Activated CD4-positive, alpha-beta T cell treated with anti-CD3 and anti-CD28 coated beads, Interleukin-2, amount 10 ng/mL, durations not matched to agents 24 days and 14 days (primary cell): ENCODE results near the gene CTSS. TPM values are rescaled to one million over a fixed set of nuclear protein-coding genes. Genes with fewer than 3 reads are reported as not detected.
"Not testable (repeated sequence)": the region's sequence is repeated elsewhere in the genome, so short reads cannot be mapped to it uniquely, and the experiment has no call there.

ENCODE experiments used
- DNase-seq: peaks from one replicate; pipeline ENCODE4 v3.0.0; 2022
- H3K27ac Mint-ChIP-seq: one replicate; pipeline ENCODE4 v1.8.0; 2022; ENCODE audit warnings: mild to moderate bottlenecking, mixed read lengths
- H3K27me3 Mint-ChIP-seq: one replicate; pipeline ENCODE4 v1.8.0; 2022; ENCODE audit warnings: mixed read lengths
- H3K36me3 Mint-ChIP-seq: one replicate; pipeline ENCODE4 v1.8.0; 2022; ENCODE audit warnings: low read depth, mild to moderate bottlenecking, mixed read lengths
- H3K4me1 Mint-ChIP-seq: one replicate; pipeline ENCODE4 v1.8.0; 2021; ENCODE audit warnings: mixed read lengths
- H3K4me3 Mint-ChIP-seq: one replicate; pipeline ENCODE4 v1.8.0; 2022; ENCODE audit warnings: mild to moderate bottlenecking, moderate library complexity, mixed read lengths
- H3K9me3 Mint-ChIP-seq: one replicate; pipeline ENCODE4 v1.8.0; 2021; ENCODE audit warnings: mixed read lengths
- intact Hi-C: fragments of 100-400 bp; cut with micrococcal nuclease; formaldehyde crosslinking; loops from one replicate; pipeline ENCODE4 v1.15.1; 2023
- total RNA-seq: library from RNA; stranded (reverse); gene quantifications from 2 replicates; pipeline ENCODE4 v1.2.3, GENCODE V29; 2022

CTSS gene
- total RNA-seq, 1 donor from 2014 or later = 26.9 TPM

DNA sequence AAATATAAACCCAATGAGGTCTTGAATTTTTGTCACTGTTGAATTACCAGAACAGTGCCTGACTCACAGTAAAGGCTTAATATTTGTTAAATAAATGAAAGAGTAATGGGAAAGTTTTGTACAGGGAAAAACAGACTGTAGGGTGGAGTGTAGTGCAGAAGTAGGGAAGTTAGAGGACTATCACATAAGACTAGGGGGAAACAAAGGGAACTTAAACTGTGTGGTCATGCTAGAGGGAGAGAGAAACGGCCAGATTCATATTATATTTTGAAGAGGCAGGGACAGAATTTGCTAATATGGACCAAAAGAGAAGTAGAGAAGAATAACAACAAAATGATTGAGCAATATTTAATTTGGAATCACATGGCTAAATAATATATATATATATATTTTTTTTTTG, 27.6 kb upstream of the CTSS start:
- no peak overlapping the region for H3K27ac Mint-ChIP-seq
- H3K4me3 Mint-ChIP-seq = no peak overlapping the region
- intact Hi-C loops = no loop called here
- H3K9me3 Mint-ChIP-seq = no peaks in the 10 kb centered on the region
- H3K27me3 Mint-ChIP-seq = peaks cover 2% of the 10 kb centered on the region
- DNase-seq = no peak
- peaks cover 11% of the 10 kb centered on the region for H3K36me3 Mint-ChIP-seq
- H3K4me1 Mint-ChIP-seq = no peaks in the 10 kb centered on the region

DNA sequence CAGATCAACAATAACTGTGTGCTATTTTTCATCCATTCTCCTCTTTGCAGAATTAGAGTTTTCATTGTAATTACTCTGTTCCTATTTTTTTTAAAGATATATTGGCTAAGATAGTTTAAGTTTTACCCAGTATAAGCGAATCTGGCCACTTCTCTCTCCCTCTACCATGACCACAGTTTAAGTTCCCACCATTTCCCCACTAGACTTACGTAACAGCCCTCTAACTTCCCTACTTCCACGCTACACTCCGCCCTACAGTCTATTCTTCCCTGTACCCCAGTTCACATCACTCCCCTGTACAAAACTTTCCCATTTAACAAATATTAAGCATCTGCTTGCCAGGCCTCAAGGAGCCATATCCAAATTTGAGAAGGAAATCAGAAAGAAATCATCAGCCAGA, 26.0 kb upstream of the CTSS start:
- Mint-ChIP-seq H3K9me3 (no peaks in the 10 kb centered on the region), H3K27ac (no peak overlapping the region), H3K36me3 (peaks cover 5% of the 10 kb centered on the region), H3K27me3 (peaks cover 2% of the 10 kb centered on the region), H3K4me3 (no peak overlapping the region), H3K4me1 (peaks cover 2% of the 10 kb centered on the region)
- no peak for DNase-seq
- intact Hi-C loops = no loop called here

DNA sequence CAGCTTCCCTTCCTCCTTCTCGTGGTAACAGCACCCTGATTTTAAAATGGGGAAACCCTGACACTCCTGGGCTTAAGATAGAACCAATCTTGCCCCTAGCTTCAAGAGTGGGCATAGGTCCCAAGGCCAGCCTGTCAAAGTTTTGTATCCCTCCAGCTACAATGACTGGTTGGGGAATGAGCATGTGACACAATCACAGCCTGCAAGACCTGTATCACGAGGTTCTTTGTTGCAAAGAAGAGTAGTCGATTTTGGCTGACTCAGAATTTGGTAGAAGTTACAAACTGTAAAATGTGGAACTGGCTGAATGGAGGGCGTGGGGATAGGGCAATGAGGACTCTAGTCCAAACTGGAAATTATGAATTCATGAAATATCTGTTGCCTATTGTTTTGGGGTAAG, 23.8 kb upstream of the CTSS start:
- Mint-ChIP-seq H3K4me1 (peaks cover 2% of the 10 kb centered on the region), H3K9me3 (no peaks in the 10 kb centered on the region), H3K4me3 (no peak overlapping the region), H3K27me3 (peaks cover 4% of the 10 kb centered on the region), H3K36me3 (no peaks in the 10 kb centered on the region), H3K27ac (no peak overlapping the region)
- intact Hi-C loops = no loop called here
- DNase-seq = no peak

- Mint-ChIP-seq H3K4me1 (peaks cover 2% of the 10 kb centered on the region), H3K27ac (no peak overlapping the region), H3K9me3 (no peaks in the 10 kb centered on the region), H3K27me3 (peaks cover 4% of the 10 kb centered on the region), H3K36me3 (no peaks in the 10 kb centered on the region), H3K4me3 (no peak overlapping the region)
- intact Hi-C loops = no loop called here
- DNase-seq = no peak
Measured at GRCh38 chr1:150788946-150789345, 23.4 kb upstream of the CTSS start.

DNA sequence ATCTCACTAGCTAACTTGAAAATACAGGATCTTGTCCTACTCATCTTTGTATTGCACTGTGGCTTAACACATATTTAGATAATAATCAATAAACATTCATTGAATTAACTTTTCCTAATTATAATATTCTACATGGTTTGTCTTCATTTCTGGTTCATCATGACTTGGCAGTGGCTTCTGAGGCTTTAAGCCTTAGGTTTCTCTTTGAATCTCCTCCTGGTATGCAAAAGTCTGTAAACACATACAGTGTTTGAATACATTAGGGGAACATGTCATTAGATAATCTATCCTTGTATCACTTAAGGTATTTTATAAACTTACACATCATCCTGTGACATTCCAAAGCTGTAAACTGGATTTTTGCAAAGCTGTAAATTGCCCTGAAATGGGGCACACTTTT, 21.9 kb upstream of the CTSS start:
- H3K4me1 Mint-ChIP-seq = peaks cover 2% of the 10 kb centered on the region
- no peak overlapping the region for H3K4me3 Mint-ChIP-seq
- intact Hi-C loops = no loop called here
- no peak overlapping the region for H3K27ac Mint-ChIP-seq
- DNase-seq = no peak
- peaks cover 4% of the 10 kb centered on the region for H3K27me3 Mint-ChIP-seq
- H3K9me3 Mint-ChIP-seq = no peaks in the 10 kb centered on the region
- no peaks in the 10 kb centered on the region for H3K36me3 Mint-ChIP-seq

DNA sequence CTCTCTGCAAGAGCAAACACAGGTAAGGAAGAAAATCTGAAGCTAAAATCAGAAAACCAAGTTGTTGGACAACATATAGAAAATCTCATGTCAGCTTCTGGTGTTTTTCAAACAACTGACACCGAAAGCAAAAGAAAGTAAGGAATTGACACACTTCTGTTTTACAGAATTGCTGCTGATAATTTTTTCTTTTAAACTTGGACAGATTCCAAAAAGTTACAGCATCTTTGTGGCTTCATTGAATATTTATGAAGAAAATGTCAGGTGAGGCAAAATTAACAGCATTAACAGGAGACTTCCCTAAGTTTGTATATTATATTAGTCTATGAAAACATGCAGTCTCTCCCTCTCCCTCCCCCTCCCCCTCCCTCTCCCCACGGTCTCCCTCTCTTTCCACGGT, 14.9 kb upstream of the CTSS start:
- intact Hi-C loops = no loop called here
- H3K27me3 Mint-ChIP-seq = no peaks in the 10 kb centered on the region
- no peaks in the 10 kb centered on the region for H3K9me3 Mint-ChIP-seq
- H3K4me3 Mint-ChIP-seq = no peak overlapping the region
- peaks cover 10% of the 10 kb centered on the region for H3K4me1 Mint-ChIP-seq
- no peak for DNase-seq
- no peaks in the 10 kb centered on the region for H3K36me3 Mint-ChIP-seq
- no peak overlapping the region for H3K27ac Mint-ChIP-seq

GRCh38 chr1:150778409-150778808, 12.8 kb upstream of the CTSS start:
- H3K36me3 Mint-ChIP-seq = no peaks in the 10 kb centered on the region
- peaks cover 10% of the 10 kb centered on the region for H3K4me1 Mint-ChIP-seq
- DNase-seq = no peak
- no peaks in the 10 kb centered on the region for H3K27me3 Mint-ChIP-seq
- no peak overlapping the region for H3K27ac Mint-ChIP-seq
- H3K9me3 Mint-ChIP-seq = no peaks in the 10 kb centered on the region
- no peak overlapping the region for H3K4me3 Mint-ChIP-seq
- intact Hi-C loops = no loop called here

DNA sequence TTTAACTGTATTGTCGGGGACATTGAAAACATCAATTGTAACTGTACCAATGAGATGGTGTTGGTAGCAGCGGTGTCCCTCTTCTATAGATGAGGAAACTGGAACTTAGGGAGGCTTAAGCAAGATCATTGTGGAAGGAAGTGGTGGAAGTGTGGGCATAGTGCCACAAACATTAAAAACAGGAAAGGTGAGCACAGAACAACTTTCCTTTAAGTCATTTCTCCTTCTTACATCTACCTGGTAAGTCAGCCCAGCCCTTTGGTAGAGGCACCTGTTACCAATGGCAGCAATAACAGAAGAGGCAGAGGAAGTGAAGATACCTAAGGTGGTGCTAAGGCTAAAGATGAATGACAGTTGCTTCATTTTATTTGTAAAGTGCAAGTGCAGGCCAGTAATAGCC, 12.0 kb upstream of the CTSS start:
- Mint-ChIP-seq H3K27me3 (no peaks in the 10 kb centered on the region), H3K9me3 (no peaks in the 10 kb centered on the region), H3K36me3 (no peaks in the 10 kb centered on the region), H3K4me3 (no peak overlapping the region), H3K27ac (no peak overlapping the region), H3K4me1 (peaks cover 10% of the 10 kb centered on the region)
- intact Hi-C loops = no loop called here
- no peak for DNase-seq

DNA sequence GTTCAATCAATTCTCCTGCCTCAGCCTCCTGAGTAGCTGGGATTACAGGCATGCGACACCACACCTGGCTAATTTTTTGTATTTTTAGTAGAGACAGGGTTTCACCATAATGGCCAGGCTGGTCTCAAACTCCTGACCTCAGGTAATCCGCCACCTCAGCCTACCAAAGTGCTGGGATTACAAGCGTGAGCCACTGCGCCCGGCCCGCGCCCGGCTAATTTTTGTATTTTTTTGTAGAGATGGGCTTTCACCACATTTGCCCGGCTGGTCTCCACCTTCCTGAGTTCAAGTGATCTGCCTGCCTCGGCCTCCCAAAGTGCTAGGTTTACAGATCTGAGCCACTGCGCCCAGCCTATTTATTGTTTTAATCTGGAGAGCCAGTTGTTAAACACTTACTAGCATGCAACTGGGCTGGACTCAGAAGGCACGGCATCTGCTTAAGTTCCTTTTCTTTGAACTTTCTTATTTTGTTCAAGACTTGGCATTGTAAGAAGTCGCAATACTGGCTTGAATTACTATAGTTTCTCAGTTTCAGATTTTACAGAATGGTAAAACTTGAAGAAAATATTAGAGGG, 10.4 kb upstream of the CTSS start:
- H3K27ac Mint-ChIP-seq, H3K4me3 Mint-ChIP-seq, H3K9me3 Mint-ChIP-seq, DNase-seq, H3K36me3 Mint-ChIP-seq, H3K27me3 Mint-ChIP-seq, intact Hi-C loops: not testable (repeated sequence)
- H3K4me1 Mint-ChIP-seq = peaks cover 18% of the 10 kb centered on the region

GRCh38 chr1:150775276-150775675, 9.7 kb upstream of the CTSS start:
- intact Hi-C loops = no loop called here
- no peak overlapping the region for H3K4me3 Mint-ChIP-seq
- H3K9me3 Mint-ChIP-seq = no peaks in the 10 kb centered on the region
- no peak overlapping the region for H3K27ac Mint-ChIP-seq
- no peak for DNase-seq
- no peaks in the 10 kb centered on the region for H3K36me3 Mint-ChIP-seq
- no peaks in the 10 kb centered on the region for H3K27me3 Mint-ChIP-seq
- H3K4me1 Mint-ChIP-seq = peaks cover 25% of the 10 kb centered on the region

DNA sequence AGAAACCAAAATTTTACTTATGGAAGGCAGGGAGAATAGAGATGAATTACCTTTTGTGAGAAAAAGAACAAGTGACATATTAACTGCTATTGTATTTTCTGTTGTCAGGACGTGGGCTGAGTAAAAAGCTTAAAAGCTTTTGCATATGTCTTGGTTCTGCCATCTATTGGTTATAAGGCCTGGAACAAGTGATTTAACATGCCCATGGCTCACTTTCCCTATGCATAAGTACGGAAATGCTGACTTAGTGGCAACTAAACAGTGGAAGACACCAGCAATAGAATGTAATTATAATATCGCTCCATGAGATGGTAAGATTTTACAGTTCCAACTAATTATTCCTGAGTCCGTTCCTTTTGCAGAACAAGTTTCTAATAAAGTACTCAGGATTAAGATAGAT, 6.7 kb upstream of the CTSS start:
- peaks cover 17% of the 10 kb centered on the region for H3K4me1 Mint-ChIP-seq
- intact Hi-C loops = no loop called here
- H3K27me3 Mint-ChIP-seq = no peaks in the 10 kb centered on the region

GRCh38 chr1:150767704-150768103, 2.1 kb upstream of the CTSS start:
- H3K4me3 Mint-ChIP-seq, H3K27me3 Mint-ChIP-seq, DNase-seq, H3K9me3 Mint-ChIP-seq, H3K27ac Mint-ChIP-seq: not testable (repeated sequence)
- intact Hi-C loops = loop anchor here (5.0 to 10.0 kb wide), 3 partner anchors 140 to 207 kb away; partner anchors contain the start of genes CERS2 and ENSA
- Mint-ChIP-seq H3K4me1 (peaks cover 36% of the 10 kb centered on the region), H3K36me3 (peaks cover 11% of the 10 kb centered on the region)

More for the DNA sequence above, 6.7 kb upstream of the CTSS start:
- Mint-ChIP-seq H3K27ac (no peak overlapping the region), H3K36me3 (no peaks in the 10 kb centered on the region), H3K9me3 (no peaks in the 10 kb centered on the region), H3K4me3 (no peak overlapping the region)
- no peak for DNase-seq

- Mint-ChIP-seq H3K4me1 (peaks cover 33% of the 10 kb centered on the region), H3K36me3 (peaks cover 23% of the 10 kb centered on the region), H3K4me3 (peak overlapping the region; percentile 83), H3K27ac (peak overlapping the region; percentile 91)
- not testable (repeated sequence) for DNase-seq, H3K9me3 Mint-ChIP-seq, H3K27me3 Mint-ChIP-seq
- intact Hi-C loops = loop anchor here (1.0 to 10.0 kb wide), 5 partner anchors 69 to 209 kb away; partner anchors contain the start of genes CERS2, ENSA and GOLPH3L
Measured at GRCh38 chr1:150765977-150766301, 361 bp upstream of the CTSS start.

GRCh38 chr1:150764617-150765101, 919 bp downstream of the CTSS start:
- peaks cover 32% of the 10 kb centered on the region for H3K4me1 Mint-ChIP-seq

GRCh38 chr1:150763018-150763417, 2.6 kb downstream of the CTSS start:
- intact Hi-C loops = loop anchor here (10.0 kb wide), 1 partner anchor 212 kb away; the partner anchor contains the start of gene CERS2
- peak overlapping the region; percentile 24 for H3K4me3 Mint-ChIP-seq
- H3K9me3 Mint-ChIP-seq = peaks cover 5% of the 10 kb centered on the region
- peaks cover 35% of the 10 kb centered on the region for H3K4me1 Mint-ChIP-seq
- peaks cover 38% of the 10 kb centered on the region for H3K36me3 Mint-ChIP-seq
- no peaks in the 10 kb centered on the region for H3K27me3 Mint-ChIP-seq
- no peak for DNase-seq
- H3K27ac Mint-ChIP-seq = no peak overlapping the region

More at GRCh38 chr1:150764617-150765101, 919 bp downstream of the CTSS start:
- Mint-ChIP-seq H3K9me3 (peaks cover 5% of the 10 kb centered on the region), H3K36me3 (peaks cover 32% of the 10 kb centered on the region), H3K27ac (peak overlapping the region; percentile 91), H3K4me3 (peak overlapping the region; percentile 83), H3K27me3 (no peaks in the 10 kb centered on the region)
- intact Hi-C loops = loop anchor here (1.0 to 10.0 kb wide), 6 partner anchors 12 to 210 kb away; partner anchors contain the start of genes CERS2, ENSA and GOLPH3L
- peak; percentile 60 for DNase-seq
